Ammon's horn (tissue), 1 donor: ENCODE results near the gene GNAQ.
A peak's percentile ranks its signal among the peaks of the same experiment; 100 is the strongest.
"Not testable (repeated sequence)": the region's sequence is repeated elsewhere in the genome, so short reads cannot be mapped to it uniquely, and the experiment has no call there.

Source experiments
- DNase-seq: peaks from one replicate; pipeline ENCODE4 v3.0.0-alpha.2; 2016; ENCODE audit warnings: low spot score

GNAQ gene

GRCh38 chr9:77771171-77771570 lies 260.4 kb downstream of the GNAQ start:
- DNase-seq, result no peak

GRCh38 chr9:77770340-77770739 lies 261.3 kb downstream of the GNAQ start:
- DNase-seq, result peak; percentile 83

- DNase-seq, result no peak
These were observed 262.4 kb downstream of the GNAQ start for GRCh38 chr9:77769246-77769645.

- DNase-seq, result peak; percentile 23
These were observed 265.0 kb downstream of the GNAQ start for GRCh38 chr9:77766587-77766986.

- DNase-seq, result no peak
These were observed 265.8 kb downstream of the GNAQ start for GRCh38 chr9:77765781-77766259.

- no peak for DNase-seq
These were observed 266.5 kb downstream of the GNAQ start for GRCh38 chr9:77764894-77765780.

- DNase-seq, result no peak
These were observed 268.0 kb downstream of the GNAQ start for GRCh38 chr9:77763566-77763965.

GRCh38 chr9:77760919-77761318 lies 270.7 kb downstream of the GNAQ start:
- not testable (repeated sequence) for DNase-seq

GRCh38 chr9:77759391-77759790 lies 272.2 kb downstream of the GNAQ start:
- DNase-seq, result no peak

- no peak for DNase-seq
These were observed 275.2 kb downstream of the GNAQ start for GRCh38 chr9:77756449-77756848.

- DNase-seq, result no peak
These were observed 278.4 kb downstream of the GNAQ start for GRCh38 chr9:77753180-77753579.

- no peak for DNase-seq
These were observed 279.1 kb downstream of the GNAQ start for GRCh38 chr9:77752554-77752953.

- peak; percentile 86 for DNase-seq
These were observed 280.1 kb downstream of the GNAQ start for GRCh38 chr9:77751341-77752091.

GRCh38 chr9:77750981-77751340 lies 280.6 kb downstream of the GNAQ start:
- no peak for DNase-seq

GRCh38 chr9:77750284-77750683 lies 281.3 kb downstream of the GNAQ start:
- DNase-seq, result no peak

- no peak for DNase-seq
These were observed 283.3 kb downstream of the GNAQ start for GRCh38 chr9:77748214-77748772.

- DNase-seq, result no peak
These were observed 284.4 kb downstream of the GNAQ start for GRCh38 chr9:77747163-77747562.

- no peak for DNase-seq
These were observed 286.7 kb downstream of the GNAQ start for GRCh38 chr9:77744841-77745430.

GRCh38 chr9:77743386-77743785 lies 288.2 kb downstream of the GNAQ start:
- no peak for DNase-seq

- DNase-seq, result no peak
These were observed 292.7 kb downstream of the GNAQ start for GRCh38 chr9:77738932-77739331.

- DNase-seq, result peak; percentile 43
These were observed 296.1 kb downstream of the GNAQ start for GRCh38 chr9:77735494-77735893.

- DNase-seq, result no peak
These were observed 299.7 kb downstream of the GNAQ start for GRCh38 chr9:77731930-77732329.
